GM11168 (cell line): ENCODE data around the gene RIPOR3.
"Not testable (repeated sequence)": the region's sequence is repeated elsewhere in the genome, so short reads cannot be mapped to it uniquely, and the experiment has no call there.

Experiments
- in situ Hi-C: fragments of 300-500 bp; cut with MboI; formaldehyde crosslinking; loops from one replicate; pipeline ENCODE4 v1.12.0; 2022; ENCODE audit warnings: low sequenced_read_pairs; ENCODE audit not compliant: unreplicated experiment

The RIPOR3 gene

DNA sequence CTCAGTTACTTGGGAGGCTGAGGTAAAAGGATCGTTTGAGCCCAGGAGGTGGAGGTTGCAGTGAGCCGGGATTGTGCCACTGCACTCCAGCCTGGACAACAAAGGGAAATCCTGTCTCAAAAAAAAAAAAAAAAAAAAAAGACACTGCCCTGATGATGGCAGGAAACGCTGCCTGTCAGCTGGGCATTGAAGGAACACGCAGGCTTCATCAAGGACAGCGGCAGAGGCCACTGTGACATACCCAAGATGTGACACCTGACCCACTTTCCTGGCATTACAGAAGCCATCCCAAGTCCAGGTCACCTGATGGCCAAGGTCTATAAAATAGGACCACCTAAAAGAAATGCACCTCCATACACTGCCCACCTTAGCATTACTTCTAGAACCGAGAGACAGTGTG, 75.9 kb downstream of the RIPOR3 start:
- in situ Hi-C loops, result no loop called here

GRCh38 chr20:50613438-50614169, 77.7 kb downstream of the RIPOR3 start:
- in situ Hi-C loops, result no loop called here

DNA sequence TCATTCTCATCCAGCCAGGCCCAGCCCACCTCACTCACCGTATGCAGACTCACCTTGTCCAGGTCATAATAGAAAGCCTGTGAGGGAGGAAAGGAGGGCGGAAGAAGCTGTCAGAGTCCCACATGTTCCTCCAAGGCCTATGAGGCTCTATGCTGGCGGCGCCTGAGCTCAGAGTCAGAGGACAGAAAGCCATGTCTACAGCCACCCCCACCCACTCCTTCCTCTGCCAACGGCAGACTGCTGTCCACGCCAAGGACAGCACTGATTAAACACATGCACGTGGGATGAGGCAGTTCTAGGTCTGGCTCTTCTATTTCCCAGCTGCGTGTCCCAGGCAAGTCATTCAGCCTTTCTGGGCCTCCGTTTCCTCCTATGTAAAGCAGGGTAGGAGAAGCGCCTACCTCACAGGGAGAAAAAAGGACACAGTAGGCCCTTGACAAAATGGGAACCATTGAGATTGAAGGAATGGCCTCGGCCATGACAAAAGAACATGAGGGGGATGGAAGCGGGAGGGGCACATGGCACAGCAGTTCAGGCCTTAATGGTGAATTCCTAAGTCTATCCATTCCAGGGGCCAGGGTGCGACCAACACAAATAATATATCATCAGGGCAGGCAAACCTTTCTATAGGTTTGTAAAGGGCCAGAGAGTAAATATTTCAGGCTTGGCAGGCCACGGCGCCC, 80.1 kb downstream of the RIPOR3 start:
- in situ Hi-C loops, result no loop called here

- in situ Hi-C loops, result no loop called here
Measured at GRCh38 chr20:50610212-50610718, 81.1 kb downstream of the RIPOR3 start.

- in situ Hi-C loops, result no loop called here
Measured at GRCh38 chr20:50609438-50609989, 81.8 kb downstream of the RIPOR3 start.

DNA sequence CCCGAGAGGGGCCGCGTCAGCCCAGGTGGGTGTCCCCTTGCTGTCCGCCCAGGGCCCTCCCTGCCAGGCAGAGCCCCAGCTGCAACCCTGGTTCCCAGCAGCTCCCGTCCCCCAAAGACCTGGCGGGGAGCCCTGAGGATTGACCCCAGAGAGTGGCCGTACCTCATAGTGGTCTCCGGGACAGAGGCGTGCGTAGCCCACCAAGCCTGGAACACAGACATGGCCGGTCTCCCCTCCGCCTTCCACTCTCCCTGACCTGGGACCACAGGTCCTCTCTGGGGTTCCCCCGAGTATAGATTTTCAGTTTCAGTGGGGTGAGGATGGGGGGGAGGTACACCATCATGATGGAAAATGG, 82.6 kb downstream of the RIPOR3 start:
- in situ Hi-C loops, result no loop called here

DNA sequence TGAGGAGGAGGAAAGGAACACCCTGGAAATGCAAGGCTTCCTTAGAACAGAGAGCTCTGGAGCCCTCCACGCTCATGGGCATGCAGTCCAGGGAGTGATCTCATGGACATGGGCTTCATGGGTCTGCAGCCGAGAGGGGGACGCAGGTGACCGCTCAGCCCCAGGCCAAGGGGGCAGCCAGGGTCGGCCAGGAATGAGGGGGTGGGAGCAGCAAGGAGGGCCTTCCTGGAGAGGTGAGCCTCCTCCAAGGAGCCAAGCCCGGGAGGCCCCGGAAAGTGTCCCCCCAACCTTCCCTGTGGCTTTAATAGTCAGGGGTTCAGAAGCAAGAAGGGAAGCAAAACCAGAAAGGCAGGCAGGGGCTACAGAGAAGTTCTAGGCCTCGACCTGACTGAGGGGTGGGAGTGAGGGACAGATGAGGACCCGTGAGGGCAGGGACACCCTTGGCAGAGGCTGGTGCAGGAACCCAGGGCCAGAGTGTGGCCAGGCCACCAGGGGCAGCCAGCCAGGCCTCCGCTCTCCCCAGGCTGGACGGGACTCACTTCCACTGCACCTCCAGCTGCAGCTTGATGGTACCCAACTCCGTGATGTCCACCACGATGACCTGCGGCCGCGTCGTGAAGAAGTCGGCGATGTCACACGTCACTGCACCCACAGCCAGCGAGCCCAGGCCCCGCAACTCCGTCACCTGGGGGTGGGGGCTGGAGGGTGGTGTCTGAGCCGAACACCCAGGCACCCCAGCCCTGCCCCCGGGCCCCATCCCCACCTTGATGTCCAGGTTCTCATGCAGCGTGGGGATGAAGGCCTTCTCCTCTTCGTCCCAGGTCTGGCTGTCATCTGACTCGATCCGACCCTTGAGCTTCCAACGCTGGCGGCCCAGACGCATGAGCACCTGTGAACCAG, 83.2 kb downstream of the RIPOR3 start:
- in situ Hi-C loops, result no loop called here

- in situ Hi-C loops, result no loop called here
Measured at GRCh38 chr20:50607436-50607835, 83.9 kb downstream of the RIPOR3 start.

GRCh38 chr20:50605136-50605535, 86.2 kb downstream of the RIPOR3 start:
- in situ Hi-C loops, result no loop called here

GRCh38 chr20:50604451-50604850, 86.9 kb downstream of the RIPOR3 start:
- in situ Hi-C loops, result no loop called here

DNA sequence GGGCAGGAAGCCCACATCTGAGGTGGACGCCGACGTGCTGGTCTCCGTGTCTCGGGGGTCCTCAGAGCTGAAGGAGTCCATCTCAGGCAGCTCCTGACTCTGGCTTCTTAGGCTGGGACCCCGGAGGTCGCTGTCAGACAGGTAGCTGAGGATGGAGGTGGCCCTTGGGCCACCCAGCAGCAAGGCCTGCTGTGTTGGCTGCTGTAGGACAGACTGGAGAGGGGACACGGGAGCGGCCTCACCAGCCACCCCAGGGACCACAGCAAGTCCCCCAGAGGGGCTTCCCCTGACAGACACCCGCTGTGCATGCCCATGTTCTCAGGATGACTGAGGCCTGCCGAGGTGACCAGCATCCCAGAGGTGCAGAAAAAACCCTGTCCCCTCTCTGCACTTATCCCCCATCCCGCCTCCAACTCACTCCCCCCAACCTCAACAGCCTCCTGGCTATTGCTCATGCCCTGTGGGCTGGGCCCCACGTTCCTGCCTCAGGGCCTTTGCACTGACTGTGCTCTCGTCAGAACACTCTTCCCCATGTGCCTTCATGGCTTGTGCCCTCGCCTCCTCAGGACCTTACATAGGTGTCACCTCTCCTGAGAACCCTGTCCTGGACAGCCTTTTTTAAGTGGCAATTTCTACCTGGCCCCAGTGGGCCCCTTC, 88.8 kb downstream of the RIPOR3 start:
- in situ Hi-C loops, result no loop called here

GRCh38 chr20:50601511-50602431, 89.6 kb downstream of the RIPOR3 start:
- in situ Hi-C loops, result no loop called here

- in situ Hi-C loops, result no loop called here
Measured at GRCh38 chr20:50600281-50600895, 91.0 kb downstream of the RIPOR3 start.

GRCh38 chr20:50598768-50599167, 92.6 kb downstream of the RIPOR3 start:
- in situ Hi-C loops, result not testable (repeated sequence)

GRCh38 chr20:50598074-50598473, 93.3 kb downstream of the RIPOR3 start:
- in situ Hi-C loops, result no loop called here

DNA sequence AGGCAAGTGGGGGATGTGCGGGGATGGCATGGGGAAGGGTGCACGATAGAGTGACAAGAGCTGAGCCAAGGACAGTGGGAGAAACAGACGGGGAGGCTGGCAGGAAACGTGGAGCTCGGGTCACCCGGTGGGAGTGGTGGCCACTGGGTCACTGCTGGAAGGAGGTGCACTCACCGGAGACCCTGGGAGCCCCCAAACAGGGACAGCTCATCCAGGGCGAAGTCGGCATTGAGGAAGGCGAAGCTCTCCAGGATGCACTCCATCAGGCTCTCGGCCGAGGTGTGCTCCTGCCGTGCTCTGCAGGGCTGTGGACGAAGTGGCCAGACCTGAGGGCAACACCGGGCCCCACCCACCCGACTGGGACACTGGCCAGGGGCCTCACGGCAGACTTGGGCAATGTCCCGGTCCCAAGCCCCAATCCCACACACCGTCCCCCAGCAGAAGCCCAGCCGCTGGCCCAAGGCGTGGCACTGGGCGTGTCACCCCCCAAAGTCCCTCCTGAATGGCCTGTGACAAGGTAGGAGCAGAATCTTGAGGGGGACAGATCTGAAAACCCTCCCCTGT, 93.9 kb downstream of the RIPOR3 start:
- in situ Hi-C loops, result no loop called here

DNA sequence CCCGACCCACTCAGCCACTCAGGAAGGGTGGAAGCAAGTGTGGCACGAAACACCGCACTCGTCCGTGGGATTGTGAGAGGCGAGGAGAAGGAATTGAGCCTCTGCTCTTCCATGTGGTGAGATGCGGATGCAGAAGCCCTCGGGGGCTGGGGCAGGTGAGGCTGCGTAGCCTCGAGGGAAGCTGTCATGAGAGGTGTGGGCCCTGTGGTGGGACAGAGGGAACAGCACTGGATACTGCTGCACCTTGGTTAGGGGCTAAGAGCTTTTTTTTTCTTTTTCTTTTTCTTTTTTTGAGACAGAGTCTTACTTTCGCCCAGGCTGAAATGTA, 94.7 kb downstream of the RIPOR3 start:
- in situ Hi-C loops, result no loop called here

- in situ Hi-C loops, result no loop called here
Measured at GRCh38 chr20:50595988-50596693, 95.2 kb downstream of the RIPOR3 start.
